Spinal cord (tissue), 10 donors: ENCODE results near the gene GABRB1. TPM values are rescaled to one million over a fixed set of nuclear protein-coding genes. Genes with fewer than 3 reads are reported as not detected.
A peak's percentile ranks its signal among the peaks of the same experiment; 100 is the strongest.

Source experiments
- DNase-seq, 6 donors: peaks; one replicate each; pipeline versions ENCODE4 v3.0.0 to v3.0.0-alpha.2; 2013 to 2015; ENCODE audit warnings: low spot score in 6 of 6, low read depth in 4 of 6
- H3K27ac ChIP-seq: one replicate; pipeline ENCODE4 v1.5.1; 2013; ENCODE audit warnings: low read depth, low read length, control low read depth
- H3K27me3 ChIP-seq: one replicate; pipeline ENCODE4 v1.6.1; 2013; ENCODE audit warnings: low read length; ENCODE audit not compliant: control insufficient read depth, insufficient read depth
- H3K36me3 ChIP-seq: one replicate; pipeline ENCODE4 v1.6.1; 2013; ENCODE audit warnings: low read length; ENCODE audit not compliant: control insufficient read depth, insufficient read depth
- H3K4me1 ChIP-seq: one replicate; pipeline ENCODE4 v1.6.1; 2013; ENCODE audit warnings: low read length; ENCODE audit not compliant: control insufficient read depth, insufficient read depth
- H3K4me3 ChIP-seq: one replicate; pipeline ENCODE4 v1.5.1; 2013; ENCODE audit warnings: low read depth, low read length, control low read depth
- H3K9me3 ChIP-seq: one replicate; pipeline ENCODE4 v1.6.1; 2013; ENCODE audit warnings: low read length; ENCODE audit not compliant: control insufficient read depth, insufficient read depth
- WGBS: methylation state at CpG from one replicate; pipeline ENCODE4 v1.1.5; 2013; ENCODE audit warnings: missing lambda C conversion rate; ENCODE audit not compliant: insufficient coverage; 5-methylcytosine and 5-hydroxymethylcytosine counted together
- polyA plus RNA-seq, 2 donors: library from polyadenylated mRNA; unstranded; fragments of 120-200 nt; gene quantifications; one replicate each; pipeline ENCODE4 v1.2.1, GENCODE V29; 2013; ENCODE audit not compliant: insufficient read length in 2 of 2
- total RNA-seq, 2 donors: library from RNA; depleted of rRNA in 1 of 2; stranded (reverse); fragments of 120-200 nt in 1 of 2; fragments of >200 nt in 1 of 2; gene quantifications; one replicate each; pipeline versions ENCODE4 v1.2.3 to v1.2.4, GENCODE V29; 2013 to 2014
- donor health status: healthy.

GABRB1 gene
- total and polyA plus RNA-seq, 4 donors = 5.1 to 49.1 (median 10.3) TPM

DNA sequence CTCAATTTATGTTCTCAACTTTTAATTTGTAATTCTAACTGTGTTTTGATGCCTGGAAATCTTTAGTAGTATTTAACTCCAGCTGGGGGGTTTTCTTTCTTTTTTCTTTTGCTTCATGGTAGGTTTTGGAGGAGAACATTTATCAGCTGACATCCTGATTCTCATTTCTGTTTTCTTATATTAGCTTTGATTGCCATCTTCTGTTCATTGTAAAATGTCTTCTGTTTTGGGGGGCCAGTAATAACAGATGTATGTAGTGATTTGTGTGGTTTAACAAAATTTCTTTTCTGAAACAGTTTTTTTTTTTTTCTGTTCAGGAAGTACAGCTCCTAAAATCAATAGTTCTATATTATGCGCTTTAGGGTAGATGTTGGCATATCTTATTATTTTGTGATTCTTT lies 182.2 kb downstream of the GABRB1 start:
- H3K27ac ChIP-seq = peak overlapping the region; percentile 63
- H3K4me1 ChIP-seq = no peaks in the 10 kb centered on the region
- no peak for DNase-seq
- no peaks in the 10 kb centered on the region for H3K36me3 ChIP-seq
- H3K27me3 ChIP-seq = no peaks in the 10 kb centered on the region
- WGBS = no CpG with 5 or more reads among the region's 1 CpG
- no peaks in the 10 kb centered on the region for H3K9me3 ChIP-seq
- no peak overlapping the region for H3K4me3 ChIP-seq

DNA sequence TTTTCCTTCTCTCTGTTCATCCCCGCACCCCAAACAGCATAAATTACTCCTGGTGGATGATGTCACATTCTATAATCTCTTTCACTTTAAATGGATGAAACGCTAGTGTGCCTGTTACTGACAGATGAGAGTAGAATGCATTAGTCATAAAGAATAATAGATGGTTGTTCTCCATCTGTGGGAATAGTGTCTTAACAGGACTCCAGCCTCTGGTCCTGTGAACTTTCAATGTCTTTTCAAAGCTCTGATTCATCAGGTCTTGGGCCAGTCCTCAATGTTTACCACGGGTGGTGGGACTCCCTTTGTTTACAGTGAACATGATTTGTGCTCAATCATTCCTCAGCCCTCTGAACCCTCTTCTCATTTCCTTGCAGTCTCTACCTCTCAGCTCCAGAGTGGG lies 182.6 kb downstream of the GABRB1 start:
- no peaks in the 10 kb centered on the region for H3K36me3 ChIP-seq
- H3K27me3 ChIP-seq = no peaks in the 10 kb centered on the region
- no peaks in the 10 kb centered on the region for H3K9me3 ChIP-seq
- H3K27ac ChIP-seq = peak overlapping the region; percentile 63
- no peaks in the 10 kb centered on the region for H3K4me1 ChIP-seq
- no peak overlapping the region for H3K4me3 ChIP-seq
- peak in 1 of 6 donors; percentile 43 for DNase-seq
- WGBS = 33% methylated on average over 1 of the region's 3 CpGs

DNA sequence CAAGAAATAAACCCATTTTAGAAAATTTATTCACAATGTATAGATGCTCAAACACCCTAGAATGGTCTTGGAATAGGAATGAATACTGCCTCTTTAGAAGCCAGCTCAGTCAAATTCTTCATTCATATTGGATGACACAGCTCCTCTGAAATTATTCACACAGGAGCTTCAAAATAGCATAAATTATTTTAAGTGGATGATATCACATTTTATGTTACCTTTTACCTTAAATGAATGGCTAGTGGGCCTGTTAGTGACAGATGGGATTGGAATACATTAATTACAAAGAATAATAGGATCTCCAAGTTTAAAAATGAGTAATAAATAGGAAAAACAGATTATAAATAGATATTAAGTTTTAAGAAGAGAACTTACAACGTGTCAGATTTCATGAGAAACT lies 184.4 kb downstream of the GABRB1 start:
- no CpG with 5 or more reads among the region's 1 CpG for WGBS
- H3K4me1 ChIP-seq = no peaks in the 10 kb centered on the region
- no peak overlapping the region for H3K4me3 ChIP-seq
- no peaks in the 10 kb centered on the region for H3K9me3 ChIP-seq
- no peaks in the 10 kb centered on the region for H3K36me3 ChIP-seq
- no peak overlapping the region for H3K27ac ChIP-seq
- no peak for DNase-seq
- H3K27me3 ChIP-seq = no peaks in the 10 kb centered on the region

DNA sequence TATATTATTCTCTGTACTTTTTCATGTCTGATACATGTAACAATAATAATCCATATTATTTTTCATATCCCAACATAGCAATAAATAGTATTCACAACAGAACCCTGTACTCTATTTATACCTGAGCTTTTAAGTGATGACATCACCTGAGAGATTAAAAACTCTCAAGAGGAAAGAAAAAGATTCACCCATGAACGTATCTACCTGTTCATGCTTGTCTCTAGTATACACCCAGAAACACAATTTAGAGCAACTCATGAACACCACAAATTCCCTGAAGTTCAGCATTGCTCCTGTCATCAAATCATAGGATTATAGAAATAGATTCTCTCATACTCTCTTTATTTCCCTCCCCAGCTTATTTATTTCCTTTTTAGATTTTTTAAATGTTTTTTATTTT lies 185.9 kb downstream of the GABRB1 start:
- no CpG with 5 or more reads among the region's 1 CpG for WGBS

DNA sequence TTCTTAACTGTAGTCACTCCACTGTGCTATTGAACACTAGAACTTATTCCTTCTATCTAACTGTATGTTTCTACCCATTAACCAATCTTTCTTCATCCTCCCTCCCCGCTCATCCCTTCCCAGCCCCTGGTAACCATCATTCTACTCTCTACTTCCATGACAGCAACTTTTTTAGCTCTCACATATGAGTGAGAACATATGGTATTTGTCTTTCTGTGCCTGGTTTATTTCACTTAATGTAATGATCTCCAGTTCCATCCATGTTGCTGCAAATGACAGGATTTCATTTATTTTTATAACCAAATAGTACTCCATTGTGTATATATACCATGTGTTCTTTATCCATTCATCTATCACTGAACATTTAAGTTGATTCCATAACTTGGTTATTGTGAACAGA lies 186.5 kb downstream of the GABRB1 start:
- H3K27me3 ChIP-seq = no peaks in the 10 kb centered on the region
- no peak for DNase-seq
- H3K9me3 ChIP-seq = no peaks in the 10 kb centered on the region
- H3K27ac ChIP-seq = no peak overlapping the region
- no peaks in the 10 kb centered on the region for H3K4me1 ChIP-seq
- no peaks in the 10 kb centered on the region for H3K36me3 ChIP-seq
- no CpG with 5 or more reads among the region's 1 CpG for WGBS
- H3K4me3 ChIP-seq = no peak overlapping the region

More for the DNA sequence above, 185.9 kb downstream of the GABRB1 start:
- Histone ChIP-seq H3K27ac (no peak overlapping the region), H3K36me3 (no peaks in the 10 kb centered on the region), H3K9me3 (no peaks in the 10 kb centered on the region), H3K4me3 (no peak overlapping the region), H3K27me3 (no peaks in the 10 kb centered on the region), H3K4me1 (no peaks in the 10 kb centered on the region)
- no peak for DNase-seq

DNA sequence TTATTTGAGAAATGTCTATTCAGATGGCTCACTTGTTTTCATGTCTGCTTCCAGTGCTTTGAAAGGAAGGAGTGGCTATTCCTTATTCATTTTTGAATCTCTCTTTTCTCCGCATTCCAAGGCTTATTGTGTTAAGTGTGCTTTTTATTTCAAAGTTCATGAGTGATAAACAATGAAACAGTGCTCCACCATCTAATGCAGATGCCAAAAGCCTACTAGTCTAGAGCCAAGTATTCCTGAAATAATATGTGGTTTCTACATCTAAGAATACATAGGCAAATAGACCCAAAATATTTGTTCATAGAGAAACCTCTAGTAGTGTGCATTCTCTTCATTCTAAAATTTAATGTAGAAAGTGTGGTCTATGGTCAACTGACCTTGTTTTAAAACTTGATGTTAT lies 187.3 kb downstream of the GABRB1 start:
- H3K27me3 ChIP-seq = no peaks in the 10 kb centered on the region
- no peak overlapping the region for H3K4me3 ChIP-seq
- H3K27ac ChIP-seq = no peak overlapping the region
- H3K36me3 ChIP-seq = no peaks in the 10 kb centered on the region
- no peaks in the 10 kb centered on the region for H3K9me3 ChIP-seq
- WGBS = no CpG with 5 or more reads among the region's 1 CpG
- no peaks in the 10 kb centered on the region for H3K4me1 ChIP-seq
- DNase-seq = no peak

DNA sequence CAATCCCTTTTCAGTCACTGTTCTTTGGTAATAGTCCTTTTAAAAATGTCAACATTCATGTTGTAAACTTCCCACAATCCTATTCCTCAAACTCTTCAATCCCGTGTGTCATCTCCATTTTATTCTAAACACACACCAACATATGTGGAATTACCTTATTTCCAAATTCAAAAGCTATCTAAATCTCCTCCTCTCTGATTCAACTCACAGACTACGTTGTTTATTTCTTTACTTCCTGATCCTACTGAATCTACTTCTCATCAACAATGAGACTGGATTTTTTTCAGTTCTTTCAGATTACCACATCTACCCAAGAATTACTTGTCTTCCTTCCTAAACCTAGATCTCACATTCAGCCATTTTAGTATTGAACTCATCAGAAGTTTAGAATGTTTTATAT lies 188.2 kb downstream of the GABRB1 start:
- no peak for DNase-seq
- H3K27ac ChIP-seq = no peak overlapping the region
- no peaks in the 10 kb centered on the region for H3K9me3 ChIP-seq
- H3K4me3 ChIP-seq = no peak overlapping the region
- H3K27me3 ChIP-seq = no peaks in the 10 kb centered on the region
- 90% methylated on average over 2 of the region's 2 CpGs for WGBS
- no peaks in the 10 kb centered on the region for H3K36me3 ChIP-seq
- no peaks in the 10 kb centered on the region for H3K4me1 ChIP-seq

DNA sequence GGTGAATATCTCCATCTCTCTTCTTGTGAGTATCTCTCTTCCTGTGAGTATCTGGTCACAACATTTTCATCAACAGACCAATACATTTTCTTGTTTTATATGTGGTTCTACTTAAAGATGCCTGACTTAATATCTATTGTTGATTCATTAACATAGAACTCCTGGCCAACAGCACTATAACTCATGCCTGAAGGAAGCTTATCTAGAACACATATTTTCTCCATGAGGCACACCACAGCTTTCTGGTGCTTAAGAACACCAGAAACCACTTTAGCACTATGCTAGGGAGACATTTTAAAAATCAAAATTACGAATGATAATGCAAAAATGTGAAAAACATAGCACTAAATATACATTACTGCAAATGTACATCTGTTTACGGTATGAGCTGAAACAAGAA lies 190.4 kb downstream of the GABRB1 start:
- no peak for DNase-seq
- Histone ChIP-seq H3K36me3 (no peaks in the 10 kb centered on the region), H3K4me3 (no peak overlapping the region), H3K9me3 (no peaks in the 10 kb centered on the region), H3K27ac (no peak overlapping the region), H3K27me3 (no peaks in the 10 kb centered on the region), H3K4me1 (no peaks in the 10 kb centered on the region)
- no CpG with 5 or more reads among the region's 2 CpGs for WGBS

DNA sequence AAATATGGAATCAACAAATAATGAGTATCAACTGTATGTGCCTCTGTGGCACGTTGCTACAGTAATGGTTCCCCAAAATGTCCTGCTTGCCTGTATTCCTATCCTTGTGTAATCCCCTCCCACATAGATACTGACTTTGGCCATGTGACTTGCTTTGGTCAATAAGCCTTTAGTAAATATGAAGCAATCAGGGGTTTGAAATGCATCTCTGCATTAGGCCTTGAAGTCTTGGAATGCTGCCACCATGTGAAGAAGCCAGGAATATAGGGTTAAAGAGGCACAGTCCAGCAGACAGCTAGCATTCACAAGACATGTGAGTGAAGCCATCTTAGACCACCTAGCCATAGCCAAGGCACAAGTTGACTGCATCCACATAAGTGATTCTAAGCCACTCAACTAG lies 190.9 kb downstream of the GABRB1 start:
- H3K4me1 ChIP-seq = no peaks in the 10 kb centered on the region
- H3K36me3 ChIP-seq = no peaks in the 10 kb centered on the region
- H3K9me3 ChIP-seq = no peaks in the 10 kb centered on the region
- no peaks in the 10 kb centered on the region for H3K27me3 ChIP-seq
- H3K4me3 ChIP-seq = no peak overlapping the region
- DNase-seq = no peak
- WGBS = no CpG with 5 or more reads among the region's 1 CpG
- H3K27ac ChIP-seq = no peak overlapping the region

DNA sequence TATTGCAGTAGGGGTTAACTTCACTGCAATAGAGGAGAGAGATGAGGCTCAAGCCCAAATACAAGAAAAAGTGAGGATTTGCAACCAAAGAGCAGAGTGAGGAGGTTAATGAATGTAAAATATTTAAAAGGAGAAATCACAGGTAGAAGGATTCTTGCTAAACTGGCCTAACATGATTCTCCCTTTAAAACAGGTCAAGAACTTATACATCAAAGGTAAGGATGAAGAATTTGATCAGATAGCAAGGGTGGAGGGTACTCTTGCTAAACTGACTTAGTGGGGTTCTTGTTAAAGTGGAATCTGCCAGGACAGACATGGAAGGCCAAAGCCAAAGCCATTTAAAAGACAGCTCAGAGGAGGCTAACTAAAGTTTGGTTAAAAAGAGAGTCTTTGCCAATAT lies 193.0 kb downstream of the GABRB1 start:
- no peaks in the 10 kb centered on the region for H3K9me3 ChIP-seq
- no peaks in the 10 kb centered on the region for H3K36me3 ChIP-seq
- H3K4me1 ChIP-seq = no peaks in the 10 kb centered on the region
- H3K27ac ChIP-seq = no peak overlapping the region
- H3K4me3 ChIP-seq = no peak overlapping the region
- no peaks in the 10 kb centered on the region for H3K27me3 ChIP-seq
- DNase-seq = no peak
